Activated naive CD8-positive, alpha-beta T cell (primary cell): Measurements from ENCODE around the gene TAT.
"Not testable (repeated sequence)": the region's sequence is repeated elsewhere in the genome, so short reads cannot be mapped to it uniquely, and the experiment has no call there.

Experiments
- H3K27ac Mint-ChIP-seq: one replicate; pipeline ENCODE4 v1.8.0; 2021; ENCODE audit warnings: mixed read lengths
- H3K27me3 Mint-ChIP-seq: one replicate; pipeline ENCODE4 v1.8.0; 2021; ENCODE audit warnings: mixed read lengths
- H3K36me3 Mint-ChIP-seq: one replicate; pipeline ENCODE4 v1.8.0; 2021; ENCODE audit warnings: mixed read lengths
- H3K4me1 Mint-ChIP-seq: one replicate; pipeline ENCODE4 v1.8.0; 2021; ENCODE audit warnings: low read depth, mixed read lengths
- H3K4me3 Mint-ChIP-seq: one replicate; pipeline ENCODE4 v1.8.0; 2021; ENCODE audit warnings: mild to moderate bottlenecking, mixed read lengths
- H3K9me3 Mint-ChIP-seq: one replicate; pipeline ENCODE4 v1.8.0; 2021; ENCODE audit warnings: low read depth, mixed read lengths

TAT gene

DNA sequence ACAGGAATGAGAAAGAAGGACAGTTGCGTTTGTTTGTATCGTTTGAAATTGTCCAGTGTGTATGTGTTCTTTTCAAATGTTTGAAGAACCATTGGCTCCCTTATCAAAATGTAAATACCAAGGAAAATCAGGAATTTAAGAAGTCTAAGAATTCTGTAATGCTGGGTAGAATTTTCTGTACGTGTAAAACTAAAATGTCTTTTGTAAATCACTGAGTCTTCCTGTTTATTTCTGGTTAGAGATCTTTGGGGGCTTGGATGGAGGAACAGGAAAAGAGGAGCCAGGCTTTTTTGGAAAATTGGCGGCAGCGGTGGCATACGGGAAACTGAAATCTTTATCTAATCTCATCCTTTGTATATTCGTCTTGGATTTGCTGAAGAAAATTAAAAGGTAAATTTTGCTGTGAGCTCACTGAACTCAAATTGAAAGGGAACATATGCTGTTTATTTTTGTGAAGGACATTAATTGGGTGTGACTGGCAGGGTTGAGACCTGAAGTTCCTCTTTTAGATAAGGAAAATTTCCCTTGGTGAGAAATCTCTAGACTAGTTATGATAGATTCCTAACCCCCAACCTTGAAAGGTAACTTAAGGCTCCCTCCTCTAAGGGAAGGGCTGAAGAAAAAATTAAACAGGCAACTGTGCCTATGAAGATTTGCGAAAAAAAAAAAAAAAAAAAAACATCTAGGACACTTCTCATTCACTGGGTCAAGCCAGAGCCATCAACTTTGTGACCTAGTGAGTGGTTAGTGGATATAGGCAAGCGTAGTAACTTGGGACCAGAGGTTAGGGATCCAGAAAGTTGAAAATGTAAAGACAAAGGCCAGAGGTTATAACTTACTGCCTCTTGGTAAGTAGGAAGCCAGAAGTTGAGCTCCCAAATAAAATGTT is 10.8 kb downstream of the TAT start:
- peak overlapping the region; percentile 91 for H3K4me3 Mint-ChIP-seq

DNA sequence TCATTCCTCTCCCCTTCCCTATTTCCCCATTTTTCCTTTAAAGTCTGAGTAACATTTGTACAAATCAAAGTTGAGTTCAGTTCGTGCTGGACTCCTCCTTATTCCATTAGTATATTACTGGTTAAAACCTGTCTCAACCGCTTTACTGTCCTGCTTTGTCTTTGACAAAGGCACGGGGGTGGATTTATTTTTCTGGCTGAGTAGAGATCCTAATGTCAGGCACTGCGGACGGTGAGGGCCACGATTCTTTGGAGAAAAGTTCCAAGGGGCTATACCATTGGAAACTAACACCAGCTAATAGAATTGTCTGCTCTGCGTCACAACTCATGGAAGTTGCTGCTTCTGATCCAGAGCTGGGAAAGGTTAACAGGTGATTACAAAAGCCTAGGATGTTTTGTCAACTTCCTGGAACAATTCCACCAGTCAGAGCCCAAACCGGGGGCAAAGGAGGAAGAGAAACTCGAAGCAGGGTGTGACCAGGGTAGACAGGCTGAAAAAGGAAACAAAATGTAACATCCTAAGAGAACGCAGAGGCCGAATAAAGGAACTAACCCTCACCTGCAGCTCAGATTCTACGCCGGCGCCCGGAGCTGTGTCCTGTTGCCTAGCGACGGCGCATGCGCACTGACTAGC is 12.4 kb downstream of the TAT start:
- Mint-ChIP-seq H3K4me3 (peak overlapping the region; percentile 91), H3K36me3 (no peaks in the 10 kb centered on the region), H3K27ac (peak overlapping the region; percentile 94), H3K4me1 (peaks cover 14% of the 10 kb centered on the region), H3K9me3 (no peaks in the 10 kb centered on the region), H3K27me3 (no peaks in the 10 kb centered on the region)

More for the DNA sequence above, 10.8 kb downstream of the TAT start:
- H3K27me3 Mint-ChIP-seq = peaks cover 2% of the 10 kb centered on the region
- H3K27ac Mint-ChIP-seq = peak overlapping the region; percentile 94
- no peaks in the 10 kb centered on the region for H3K9me3 Mint-ChIP-seq
- H3K4me1 Mint-ChIP-seq = peaks cover 14% of the 10 kb centered on the region
- H3K36me3 Mint-ChIP-seq = no peaks in the 10 kb centered on the region

DNA sequence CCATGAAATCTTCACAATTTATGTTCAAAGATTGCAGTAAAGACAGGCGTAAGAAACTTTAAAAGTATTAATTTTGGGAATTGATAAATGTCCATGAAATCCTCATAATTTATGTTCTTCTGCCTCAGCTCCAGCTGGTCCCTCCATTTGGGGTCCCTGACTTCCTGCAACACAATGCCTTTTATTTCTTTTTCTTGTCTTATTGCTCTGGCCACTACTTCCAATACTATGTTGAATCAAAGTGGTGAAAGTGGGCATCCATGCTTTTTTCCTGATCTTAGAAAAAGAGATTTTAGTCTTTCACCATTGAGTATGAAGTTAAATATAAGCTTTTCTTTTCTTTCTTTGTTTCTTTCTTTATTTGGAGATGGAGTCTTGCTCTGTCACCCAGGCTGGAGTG is 14.3 kb downstream of the TAT start:
- Mint-ChIP-seq H3K27me3 (no peaks in the 10 kb centered on the region), H3K9me3 (no peaks in the 10 kb centered on the region), H3K27ac (no peak overlapping the region), H3K4me1 (peaks cover 14% of the 10 kb centered on the region), H3K4me3 (no peak overlapping the region), H3K36me3 (no peaks in the 10 kb centered on the region)

DNA sequence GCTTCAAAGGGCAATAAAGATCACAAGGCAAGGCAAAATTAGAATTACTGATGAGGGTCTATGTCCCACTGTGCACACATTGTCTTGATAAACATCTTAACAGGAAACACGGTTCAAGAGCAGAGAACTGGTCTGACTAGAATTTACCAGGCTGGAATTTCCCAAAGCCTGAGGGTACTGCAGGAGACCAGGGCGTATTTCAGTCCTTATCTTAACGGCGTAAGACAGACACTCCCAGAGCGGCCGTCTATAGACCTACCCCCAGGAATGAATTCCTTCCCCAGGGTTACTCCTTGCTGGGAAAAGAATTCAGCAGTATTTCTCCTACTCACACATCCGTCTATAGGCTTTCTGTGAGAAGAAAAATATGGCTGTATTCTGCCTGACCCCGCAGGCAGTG is 15.0 kb downstream of the TAT start:
- not testable (repeated sequence) for H3K9me3 Mint-ChIP-seq, H3K36me3 Mint-ChIP-seq, H3K4me3 Mint-ChIP-seq, H3K27me3 Mint-ChIP-seq, H3K27ac Mint-ChIP-seq
- H3K4me1 Mint-ChIP-seq = peaks cover 14% of the 10 kb centered on the region

DNA sequence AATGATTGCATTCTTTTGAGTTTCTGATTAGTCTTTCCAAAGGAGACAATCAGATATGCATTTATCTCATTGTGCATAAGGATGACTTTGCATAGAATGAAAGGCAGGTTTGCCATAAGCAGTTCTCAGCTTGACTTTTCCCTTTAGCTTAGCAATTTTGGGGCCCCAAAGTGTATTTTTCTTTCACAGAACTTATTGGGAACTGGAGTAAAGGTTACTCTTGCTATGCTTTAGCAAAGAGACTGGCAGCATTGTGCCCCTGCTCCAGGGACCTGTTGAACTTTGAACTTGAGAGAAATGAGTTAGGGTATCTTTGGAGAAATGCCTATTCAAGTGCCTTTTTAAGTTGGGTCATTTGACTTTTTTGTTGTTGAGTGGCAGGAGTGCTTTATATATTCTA is 17.0 kb downstream of the TAT start:
- peaks cover 5% of the 10 kb centered on the region for H3K36me3 Mint-ChIP-seq
- H3K27ac Mint-ChIP-seq = no peak overlapping the region
- no peaks in the 10 kb centered on the region for H3K9me3 Mint-ChIP-seq
- H3K27me3 Mint-ChIP-seq = no peaks in the 10 kb centered on the region
- peaks cover 5% of the 10 kb centered on the region for H3K4me1 Mint-ChIP-seq
- H3K4me3 Mint-ChIP-seq = no peak overlapping the region

- Mint-ChIP-seq H3K27ac (no peak overlapping the region), H3K4me1 (no peaks in the 10 kb centered on the region), H3K4me3 (no peak overlapping the region), H3K36me3 (peaks cover 7% of the 10 kb centered on the region), H3K9me3 (no peaks in the 10 kb centered on the region), H3K27me3 (no peaks in the 10 kb centered on the region)
Observed at GRCh38 chr16:71557954-71558582, 18.8 kb downstream of the TAT start.

GRCh38 chr16:71557299-71557698 is 19.6 kb downstream of the TAT start:
- Mint-ChIP-seq H3K36me3 (peaks cover 7% of the 10 kb centered on the region), H3K4me1 (no peaks in the 10 kb centered on the region)

DNA sequence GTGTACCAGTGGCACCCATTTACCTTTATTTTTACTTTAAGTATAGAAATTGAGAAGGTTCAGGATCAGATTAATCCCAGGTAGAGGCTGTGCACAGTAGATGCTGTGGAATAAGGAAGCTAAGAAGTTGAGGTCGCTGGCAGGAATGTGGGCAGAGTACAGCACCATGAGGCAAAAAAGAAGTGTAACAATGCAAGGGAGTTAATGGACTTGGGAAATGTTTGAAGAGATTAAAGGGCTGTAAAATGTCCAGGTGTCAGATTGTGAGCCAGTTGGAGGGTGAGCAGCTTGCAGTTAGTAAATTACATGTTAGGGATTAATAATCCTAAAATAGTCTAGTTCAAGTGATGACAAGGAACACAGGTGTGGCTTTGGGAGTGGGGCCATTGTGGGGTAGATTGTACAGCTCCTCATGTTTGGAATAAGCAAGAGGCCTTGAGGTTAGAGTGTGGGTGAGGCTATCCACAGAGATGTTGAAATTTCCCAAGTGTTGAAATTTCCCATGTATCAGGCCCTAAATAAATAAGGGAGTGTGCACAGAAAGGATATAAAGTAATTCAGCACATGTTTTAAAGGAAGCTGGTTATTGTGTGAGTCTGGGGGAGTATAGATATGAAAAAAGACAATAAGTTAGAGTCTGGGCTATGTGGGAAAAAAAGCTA is 21.5 kb downstream of the TAT start:
- Mint-ChIP-seq H3K27ac (no peak overlapping the region), H3K9me3 (no peaks in the 10 kb centered on the region), H3K36me3 (peaks cover 7% of the 10 kb centered on the region), H3K4me1 (no peaks in the 10 kb centered on the region), H3K27me3 (no peaks in the 10 kb centered on the region), H3K4me3 (no peak overlapping the region)

More at GRCh38 chr16:71557299-71557698, 19.6 kb downstream of the TAT start:
- no peaks in the 10 kb centered on the region for H3K9me3 Mint-ChIP-seq
- no peak overlapping the region for H3K27ac Mint-ChIP-seq
- no peak overlapping the region for H3K4me3 Mint-ChIP-seq
- no peaks in the 10 kb centered on the region for H3K27me3 Mint-ChIP-seq

GRCh38 chr16:71552698-71553503 is 24.0 kb downstream of the TAT start:
- Mint-ChIP-seq H3K27me3 (no peaks in the 10 kb centered on the region), H3K4me1 (no peaks in the 10 kb centered on the region), H3K27ac (no peak overlapping the region), H3K4me3 (no peak overlapping the region), H3K9me3 (no peaks in the 10 kb centered on the region), H3K36me3 (peaks cover 7% of the 10 kb centered on the region)

DNA sequence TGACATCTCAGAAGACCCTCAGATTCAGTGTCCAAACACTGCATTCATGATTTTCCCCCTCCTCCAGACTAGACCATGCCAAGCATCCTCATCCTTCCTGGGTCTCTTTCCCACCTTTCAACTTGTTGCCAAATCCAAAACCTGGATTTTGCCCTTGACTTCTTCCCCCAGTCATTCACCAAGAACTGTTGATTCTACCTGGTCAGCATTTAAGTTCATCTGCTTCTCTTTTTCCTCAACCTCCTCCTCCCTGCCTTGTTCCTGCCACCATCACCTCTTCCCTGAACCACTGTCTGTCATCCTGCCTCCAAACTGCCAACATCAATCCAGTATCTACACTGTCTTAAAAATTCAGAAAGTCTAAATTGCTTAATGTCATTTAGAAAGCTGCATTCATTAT is 29.7 kb downstream of the TAT start:
- Mint-ChIP-seq H3K27ac (no peak overlapping the region), H3K4me3 (no peak overlapping the region), H3K9me3 (no peaks in the 10 kb centered on the region), H3K27me3 (peaks cover 5% of the 10 kb centered on the region), H3K4me1 (no peaks in the 10 kb centered on the region), H3K36me3 (no peaks in the 10 kb centered on the region)

DNA sequence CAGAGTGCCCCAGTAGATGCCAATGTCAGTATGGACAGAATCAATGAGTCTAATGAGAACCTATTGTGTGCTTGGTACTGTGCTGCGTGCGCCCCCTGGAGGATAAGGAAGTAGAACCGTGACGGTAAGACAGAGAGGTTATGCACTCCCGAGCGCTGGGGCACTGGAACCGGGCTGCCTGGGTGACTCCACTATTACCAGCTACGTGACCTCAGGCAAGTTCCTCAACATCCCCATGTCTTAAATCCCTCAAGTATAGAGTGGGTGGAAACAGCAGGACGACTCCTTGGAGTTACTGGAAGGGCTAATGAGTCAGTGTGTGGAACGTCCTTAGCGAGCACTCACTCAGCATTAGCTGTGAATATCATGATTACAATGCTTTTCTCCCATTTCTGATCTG is 34.5 kb downstream of the TAT start:
- H3K9me3 Mint-ChIP-seq = no peaks in the 10 kb centered on the region
- H3K27me3 Mint-ChIP-seq = peaks cover 5% of the 10 kb centered on the region
- H3K4me3 Mint-ChIP-seq = no peak overlapping the region
- no peaks in the 10 kb centered on the region for H3K36me3 Mint-ChIP-seq
- no peak overlapping the region for H3K27ac Mint-ChIP-seq
- H3K4me1 Mint-ChIP-seq = no peaks in the 10 kb centered on the region

DNA sequence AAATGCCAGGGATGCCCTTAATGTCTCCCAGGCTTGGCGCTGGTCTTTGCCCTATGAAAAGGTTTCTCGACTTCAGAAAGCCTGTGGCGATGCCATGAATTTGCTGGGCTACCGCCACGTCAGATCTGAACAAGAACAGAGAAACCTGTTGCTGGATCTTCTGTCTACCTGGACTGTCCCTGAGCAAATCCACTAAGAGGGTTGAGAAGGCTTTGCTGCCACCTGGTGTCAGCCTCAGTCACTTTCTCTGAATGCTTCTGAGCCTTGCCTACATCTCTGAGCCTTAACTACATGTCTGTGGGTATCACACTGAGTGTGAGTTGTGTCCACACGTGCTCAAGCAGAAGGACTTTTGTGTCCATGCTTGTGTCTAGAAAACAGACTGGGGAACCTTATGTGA is 39.2 kb downstream of the TAT start:
- Mint-ChIP-seq H3K9me3 (no peaks in the 10 kb centered on the region), H3K27me3 (peaks cover 4% of the 10 kb centered on the region), H3K36me3 (no peaks in the 10 kb centered on the region), H3K27ac (no peak overlapping the region), H3K4me3 (no peak overlapping the region), H3K4me1 (no peaks in the 10 kb centered on the region)

DNA sequence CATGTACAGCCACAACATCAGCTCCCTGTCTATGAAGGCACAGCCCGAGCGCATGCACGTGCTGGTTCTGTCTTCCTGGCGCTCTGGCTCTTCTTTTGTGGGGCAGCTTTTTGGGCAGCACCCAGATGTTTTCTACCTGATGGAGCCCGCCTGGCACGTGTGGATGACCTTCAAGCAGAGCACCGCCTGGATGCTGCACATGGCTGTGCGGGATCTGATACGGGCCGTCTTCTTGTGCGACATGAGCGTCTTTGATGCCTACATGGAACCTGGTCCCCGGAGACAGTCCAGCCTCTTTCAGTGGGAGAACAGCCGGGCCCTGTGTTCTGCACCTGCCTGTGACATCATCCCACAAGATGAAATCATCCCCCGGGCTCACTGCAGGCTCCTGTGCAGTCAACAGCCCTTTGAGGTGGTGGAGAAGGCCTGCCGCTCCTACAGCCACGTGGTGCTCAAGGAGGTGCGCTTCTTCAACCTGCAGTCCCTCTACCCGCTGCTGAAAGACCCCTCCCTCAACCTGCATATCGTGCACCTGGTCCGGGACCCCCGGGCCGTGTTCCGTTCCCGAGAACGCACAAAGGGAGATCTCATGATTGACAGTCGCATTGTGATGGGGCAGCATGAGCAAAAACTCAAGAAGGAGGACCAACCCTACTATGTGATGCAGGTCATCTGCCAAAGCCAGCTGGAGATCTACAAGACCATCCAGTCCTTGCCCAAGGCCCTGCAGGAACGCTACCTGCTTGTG is 40.0 kb downstream of the TAT start:
- Mint-ChIP-seq H3K9me3 (no peaks in the 10 kb centered on the region), H3K4me3 (no peak overlapping the region), H3K27ac (no peak overlapping the region), H3K27me3 (no peaks in the 10 kb centered on the region), H3K4me1 (no peaks in the 10 kb centered on the region), H3K36me3 (no peaks in the 10 kb centered on the region)

- Mint-ChIP-seq H3K36me3 (no peaks in the 10 kb centered on the region), H3K4me3 (no peak overlapping the region), H3K27me3 (peaks cover 5% of the 10 kb centered on the region), H3K27ac (no peak overlapping the region), H3K4me1 (no peaks in the 10 kb centered on the region), H3K9me3 (no peaks in the 10 kb centered on the region)
Observed at GRCh38 chr16:71532366-71532765, 44.5 kb downstream of the TAT start.
